ENCODE data around the gene E2F2.
"Not testable (repeated sequence)": the region's sequence is repeated elsewhere in the genome, so short reads cannot be mapped to it uniquely, and the experiment has no call there.

The E2F2 gene

GRCh38 chr1:23521588-23521987 is 9.4 kb downstream of the E2F2 start:
- no peak for TF ChIP-seq CTCF (IDR thresholded peaks at IDR 0.05; ENCODE audit: insufficient read depth, low read depth, low read length, missing control alignments)
- H3K4me3 ChIP-seq (ENCODE audit: low read length) = no peak overlapping the region
- no peak for DNase-seq (ENCODE audit: low read depth)

- H3K4me3 ChIP-seq (ENCODE audit: low read length) = no peak overlapping the region
- TF ChIP-seq CTCF (IDR thresholded peaks at IDR 0.05; ENCODE audit: insufficient read depth, low read depth, low read length, missing control alignments) = no peak
- no peak for DNase-seq (ENCODE audit: low read depth)
Observed at GRCh38 chr1:23517581-23517980, 13.5 kb downstream of the E2F2 start.

GRCh38 chr1:23515905-23516304 is 15.1 kb downstream of the E2F2 start:
- no peak for DNase-seq (ENCODE audit: low read depth)
- no peak overlapping the region for H3K4me3 ChIP-seq (ENCODE audit: low read length)
- no peak for TF ChIP-seq CTCF (IDR thresholded peaks at IDR 0.05; ENCODE audit: insufficient read depth, low read depth, low read length, missing control alignments)

GRCh38 chr1:23514111-23514679 is 16.8 kb downstream of the E2F2 start:
- no peak for TF ChIP-seq CTCF (IDR thresholded peaks at IDR 0.05; ENCODE audit: insufficient read depth, low read depth, low read length, missing control alignments)
- H3K4me3 ChIP-seq (ENCODE audit: low read length) = no peak overlapping the region
- no peak for DNase-seq (ENCODE audit: low read depth)

- DNase-seq (ENCODE audit: low read depth) = no peak
- no peak for TF ChIP-seq CTCF (IDR thresholded peaks at IDR 0.05; ENCODE audit: insufficient read depth, low read depth, low read length, missing control alignments)
Observed at GRCh38 chr1:23509896-23510295, 21.1 kb downstream of the E2F2 start.

GRCh38 chr1:23506376-23507107 is 24.5 kb downstream of the E2F2 start:
- no peak overlapping the region for H3K4me3 ChIP-seq (ENCODE audit: low read length)
- TF ChIP-seq CTCF (IDR thresholded peaks at IDR 0.05; ENCODE audit: insufficient read depth, low read depth, low read length, missing control alignments) = no peak
- DNase-seq (ENCODE audit: low read depth) = peak; percentile 58

More at GRCh38 chr1:23509896-23510295, 21.1 kb downstream of the E2F2 start:
- no peak overlapping the region for H3K4me3 ChIP-seq (ENCODE audit: low read length)

- no peak for DNase-seq (ENCODE audit: low read depth)
- TF ChIP-seq CTCF (IDR thresholded peaks at IDR 0.05; ENCODE audit: insufficient read depth, low read depth, low read length, missing control alignments) = no peak
- H3K4me3 ChIP-seq (ENCODE audit: low read length) = no peak overlapping the region
Observed at GRCh38 chr1:23505851-23506250, 25.2 kb downstream of the E2F2 start.

GRCh38 chr1:23504156-23504555 is 26.9 kb downstream of the E2F2 start:
- not testable (repeated sequence) for H3K4me3 ChIP-seq (ENCODE audit: low read length); DNase-seq (ENCODE audit: low read depth)

All from epithelial cell of esophagus (primary cell).